HepG2 (cell line): ENCODE measurements around the gene C1orf115. TPM values are rescaled to one million over a fixed set of nuclear protein-coding genes. Genes with fewer than 3 reads are reported as not detected.

Source experiments
- AKAP8 ChIP-seq: sonication (generic); formaldehyde crosslinking; IDR thresholded peaks from 2 replicates; pipeline ENCODE4 v1.5.1; 2020; ENCODE audit warnings: mild to moderate bottlenecking, missing genetic modification reagents
- ATF4 ChIP-seq, 2 experiments: fragments of 450-650 bp in 1 of 2; sonication (generic) in 1 of 2; formaldehyde crosslinking; IDR thresholded peaks; 2 replicates each; pipeline versions ENCODE4 v1.5.0 to v1.8.0; 2020 to 2022; ENCODE audit warnings: mild to moderate bottlenecking in 1 of 2, missing genetic modification reagents in 1 of 2
- DDIT3 ChIP-seq: sonication (generic); formaldehyde crosslinking; IDR thresholded peaks from 2 replicates; pipeline ENCODE4 v1.4.0; 2020; ENCODE audit warnings: mild to moderate bottlenecking, missing genetic modification reagents
- FUBP1 ChIP-seq: sonication (generic); formaldehyde crosslinking; IDR thresholded peaks from 2 replicates; pipeline ENCODE4 v1.5.1; 2020; ENCODE audit warnings: missing genetic modification reagents, mild to moderate bottlenecking, borderline replicate concordance
- SRF ChIP-seq: IDR thresholded peaks from 2 replicates; pipeline ENCODE4 v1.6.1; 2011; ENCODE audit warnings: mild to moderate bottlenecking, low read depth, low read length, moderate library complexity
- TARDBP ChIP-seq: sonication (generic); formaldehyde crosslinking; IDR thresholded peaks from 2 replicates; pipeline ENCODE4 v1.8.0; 2022; ENCODE audit warnings: mild to moderate bottlenecking, missing genetic modification reagents
- TBL1XR1 ChIP-seq: fragments of 150-350 bp; IDR thresholded peaks from 2 replicates; pipeline ENCODE4 v1.6.1; 2014; ENCODE audit warnings: borderline replicate concordance, low read length; ENCODE audit not compliant: partially characterized antibody
- TGIF2 ChIP-seq: IDR thresholded peaks from 2 replicates; pipeline ENCODE4 v1.6.1; 2016; ENCODE audit warnings: control low read depth, missing compliant biosample characterization
- YEATS4 ChIP-seq: sonication (generic); formaldehyde crosslinking; IDR thresholded peaks from 2 replicates; pipeline ENCODE4 v1.4.0; 2020; ENCODE audit warnings: missing genetic modification reagents, borderline replicate concordance
- ZEB1 ChIP-seq: IDR thresholded peaks from 2 replicates; pipeline ENCODE4 v1.6.1; 2012; ENCODE audit warnings: mild to moderate bottlenecking, low read depth, inconsistent platforms; ENCODE audit not compliant: insufficient replicate concordance
- ZNF281 ChIP-seq: sonication (generic); formaldehyde crosslinking; IDR thresholded peaks from 2 replicates; pipeline ENCODE4 v1.4.0; 2020; ENCODE audit warnings: missing genetic modification reagents, borderline replicate concordance
- ZNF354B ChIP-seq: sonication (generic); formaldehyde crosslinking; IDR thresholded peaks from 2 replicates; pipeline ENCODE4 v1.8.0; 2022; ENCODE audit warnings: mild to moderate bottlenecking, missing genetic modification reagents
- ZNF414 ChIP-seq: sonication (generic); formaldehyde crosslinking; IDR thresholded peaks from 2 replicates; pipeline ENCODE4 v1.5.0; 2020; ENCODE audit warnings: missing genetic modification reagents
- ZNF432 ChIP-seq: sonication (generic); formaldehyde crosslinking; IDR thresholded peaks from 2 replicates; pipeline ENCODE4 v1.5.0; 2020; ENCODE audit warnings: missing genetic modification reagents, mild to moderate bottlenecking, borderline replicate concordance
- ZNF629 ChIP-seq: sonication (generic); formaldehyde crosslinking; conservative IDR thresholded peaks from 2 replicates; pipeline ENCODE4 v1.5.0; 2020; ENCODE audit warnings: missing genetic modification reagents
- ZNF660 ChIP-seq: sonication (generic); formaldehyde crosslinking; IDR thresholded peaks from 2 replicates; pipeline ENCODE4 v1.5.1; 2020; ENCODE audit warnings: mild to moderate bottlenecking, low read depth, missing genetic modification reagents, borderline replicate concordance
- ZNF709 ChIP-seq: sonication (generic); formaldehyde crosslinking; IDR thresholded peaks from 2 replicates; pipeline ENCODE4 v1.5.0; 2020; ENCODE audit warnings: mild to moderate bottlenecking, missing genetic modification reagents
- ZNF746 ChIP-seq: sonication (generic); formaldehyde crosslinking; IDR thresholded peaks from 2 replicates; pipeline ENCODE4 v1.8.0; 2022; ENCODE audit warnings: mild to moderate bottlenecking, missing genetic modification reagents
- ZNF766 ChIP-seq: sonication (generic); formaldehyde crosslinking; IDR thresholded peaks from 2 replicates; pipeline ENCODE4 v1.5.0; 2020; ENCODE audit warnings: missing genetic modification reagents, borderline replicate concordance
- ZNF776 ChIP-seq: sonication (generic); formaldehyde crosslinking; IDR thresholded peaks from 2 replicates; pipeline ENCODE4 v1.4.0; 2020; ENCODE audit warnings: mild to moderate bottlenecking, missing genetic modification reagents
- polyA plus RNA-seq, 8 experiments: library from polyadenylated mRNA; depleted of rRNA in 3 of 8; stranded (reverse) in 7 of 8; unstranded in 1 of 8; fragments of >200 nt; fragmentation: Illumina TruSeq in 4 of 8; extraction: Trizol in 4 of 8; gene quantifications; 2 replicates each; pipeline versions ENCODE4 v1.2.1 to v1.2.3, GENCODE V29; 2011 to 2016; ENCODE audit warnings: low read depth in 4 of 8, missing spikeins in 1 of 8, mixed read lengths in 1 of 8; ENCODE audit not compliant: insufficient read depth in 1 of 8
- total RNA-seq, 5 experiments: library from RNA; depleted of rRNA; stranded (reverse); fragments of >200 nt; fragmentation: Illumina TruSeq; extraction: Trizol; gene quantifications; 2 replicates each; pipeline ENCODE4 v1.2.3, GENCODE V29; 2016; ENCODE audit warnings: low read depth in 1 of 5
- TF ChIP-seq, protein P1 (sequence below): IDR thresholded peaks from 2 replicates; pipeline ENCODE4 v1.6.1; 2016; ENCODE audit warnings: low read depth, borderline replicate concordance
- TF ChIP-seq, protein P2 (sequence below): IDR thresholded peaks from 2 replicates; pipeline ENCODE4 v1.6.1; 2016

Gene C1orf115
- total and polyA plus RNA-seq, 2 of the 13 experiments (the other 11 are each of a cell fraction or from before 2014, with no cell fraction given), result 25.2 to 85.9 TPM

- TF ChIP-seq, protein P1, sequence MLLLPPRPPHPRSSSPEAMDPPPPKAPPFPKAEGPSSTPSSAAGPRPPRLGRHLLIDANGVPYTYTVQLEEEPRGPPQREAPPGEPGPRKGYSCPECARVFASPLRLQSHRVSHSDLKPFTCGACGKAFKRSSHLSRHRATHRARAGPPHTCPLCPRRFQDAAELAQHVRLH (CRISPR knock-in tag), result peak; percentile 44; the same call in 1 of the 2 replicates
- TF ChIP-seq ZNF629 (CRISPR knock-in tag) (no peak), ZNF281 (CRISPR knock-in tag) (no peak), ZEB1 (no peak), YEATS4 (CRISPR knock-in tag) (no peak), ZNF776 (no peak), DDIT3 (no peak), ZNF414 (no peak), ATF4 (CRISPR knock-in tag; IDR thresholded peaks at IDR 0.05) (no peak), SRF (0 out of 2 replicates have a peak, but pooled peaks have one; percentile 27), FUBP1 (no peak), ZNF432 (no peak), ZNF766 (CRISPR knock-in tag) (peak; percentile 73; the same call in 1 of the 2 replicates), ZNF354B (CRISPR knock-in tag) (no peak), TBL1XR1 (no peak), ZNF746 (no peak), ZNF660 (CRISPR knock-in tag) (no peak), TGIF2 (no peak), AKAP8 (no peak), ZNF709 (CRISPR knock-in tag) (no peak), TARDBP (no peak)
- TF ChIP-seq, protein P2, sequence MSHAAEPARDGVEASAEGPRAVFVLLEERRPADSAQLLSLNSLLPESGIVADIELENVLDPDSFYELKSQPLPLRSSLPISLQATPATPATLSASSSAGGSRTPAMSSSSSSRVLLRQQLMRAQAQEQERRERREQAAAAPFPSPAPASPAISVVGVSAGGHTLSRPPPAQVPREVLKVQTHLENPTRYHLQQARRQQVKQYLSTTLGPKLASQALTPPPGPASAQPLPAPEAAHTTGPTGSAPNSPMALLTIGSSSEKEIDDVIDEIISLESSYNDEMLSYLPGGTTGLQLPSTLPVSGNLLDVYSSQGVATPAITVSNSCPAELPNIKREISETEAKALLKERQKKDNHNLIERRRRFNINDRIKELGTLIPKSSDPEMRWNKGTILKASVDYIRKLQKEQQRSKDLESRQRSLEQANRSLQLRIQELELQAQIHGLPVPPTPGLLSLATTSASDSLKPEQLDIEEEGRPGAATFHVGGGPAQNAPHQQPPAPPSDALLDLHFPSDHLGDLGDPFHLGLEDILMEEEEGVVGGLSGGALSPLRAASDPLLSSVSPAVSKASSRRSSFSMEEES (CRISPR knock-in tag), result no peak
Measured at GRCh38 chr1:220733086-220733601, 43.0 kb downstream of the C1orf115 start (continued).
